NK-92 (cell line): ENCODE data around the gene SIGLEC11.
"Not testable (repeated sequence)": the region's sequence is repeated elsewhere in the genome, so short reads cannot be mapped to it uniquely, and the experiment has no call there.

Source experiments
- DNase-seq: peaks from one replicate; lab custom pipeline; 2025; ENCODE audit not compliant: unreplicated experiment; lab: John Stamatoyannopoulos, UW

The SIGLEC11 gene

DNA sequence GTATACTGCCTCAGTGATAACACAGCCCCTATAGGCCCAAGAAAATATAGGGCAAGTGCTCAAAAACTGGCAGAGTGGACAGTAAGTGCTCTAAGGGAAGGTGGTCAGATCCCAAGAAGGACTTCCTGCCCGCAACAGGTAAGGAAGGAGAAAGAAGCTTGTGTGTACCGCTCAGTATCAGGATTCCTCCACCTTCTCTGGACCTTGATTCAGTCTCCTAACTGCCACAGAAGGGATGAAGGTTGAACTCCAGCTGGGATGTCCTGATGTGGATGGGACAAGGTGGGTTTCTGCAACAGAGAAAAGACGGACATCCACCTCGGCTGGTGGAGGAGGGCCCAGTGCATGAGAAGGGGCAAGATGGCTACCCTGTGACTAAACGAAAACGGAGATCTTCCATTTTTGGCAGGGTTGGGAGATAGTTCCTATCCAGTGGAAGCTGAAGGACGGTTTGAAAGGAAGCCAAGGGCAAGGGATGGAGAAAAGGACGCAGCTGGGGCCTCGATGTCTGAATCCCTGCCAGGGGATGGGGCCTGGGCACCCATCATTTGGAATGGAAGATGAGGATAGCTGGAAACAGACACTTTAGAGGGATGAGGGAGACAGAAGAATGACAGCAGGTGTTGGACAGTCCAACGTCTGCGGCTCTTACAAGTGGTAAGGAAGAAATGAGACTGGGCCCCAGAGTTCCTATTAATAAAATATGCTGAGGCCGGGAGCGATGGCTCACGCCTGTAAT lies 33.3 kb downstream of the SIGLEC11 start:
- DNase-seq = no peak

DNA sequence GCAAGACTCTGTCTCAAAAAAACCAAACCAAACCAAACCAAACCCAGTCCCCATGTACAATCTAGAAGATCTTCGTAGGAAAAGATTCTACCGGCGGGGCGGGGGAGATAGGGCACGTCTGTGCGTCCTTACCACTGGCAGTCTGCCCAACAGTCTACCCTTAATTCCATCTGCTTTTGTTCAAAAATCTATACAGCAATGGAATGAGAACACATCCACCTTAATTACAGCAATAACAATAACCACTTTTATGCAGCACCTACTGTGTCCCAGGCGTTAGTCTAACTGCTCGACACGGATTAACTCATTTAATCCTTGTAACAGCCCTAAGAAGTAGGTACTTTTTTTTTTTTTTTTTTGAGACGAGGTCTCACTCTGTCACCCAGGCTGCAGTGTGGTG lies 34.5 kb downstream of the SIGLEC11 start:
- no peak for DNase-seq

DNA sequence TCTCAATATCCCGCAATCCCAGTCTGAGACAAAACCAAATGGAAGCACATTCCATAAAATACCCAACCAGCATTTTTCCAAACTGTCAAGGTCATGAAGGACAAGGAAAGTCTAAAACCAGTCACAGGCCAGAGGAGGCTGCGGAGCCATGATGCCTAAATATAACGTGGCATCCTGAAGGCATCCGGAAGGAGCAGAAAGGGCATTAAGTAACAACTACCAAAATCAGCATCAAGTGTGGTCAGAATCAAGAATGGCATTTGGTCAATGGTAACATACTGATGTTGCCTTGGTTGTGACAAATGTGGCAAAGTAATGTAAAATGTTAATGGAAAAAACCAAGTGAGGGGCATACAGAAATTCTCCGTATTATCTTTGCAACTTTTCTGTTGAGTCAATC lies 35.5 kb downstream of the SIGLEC11 start:
- DNase-seq = no peak

DNA sequence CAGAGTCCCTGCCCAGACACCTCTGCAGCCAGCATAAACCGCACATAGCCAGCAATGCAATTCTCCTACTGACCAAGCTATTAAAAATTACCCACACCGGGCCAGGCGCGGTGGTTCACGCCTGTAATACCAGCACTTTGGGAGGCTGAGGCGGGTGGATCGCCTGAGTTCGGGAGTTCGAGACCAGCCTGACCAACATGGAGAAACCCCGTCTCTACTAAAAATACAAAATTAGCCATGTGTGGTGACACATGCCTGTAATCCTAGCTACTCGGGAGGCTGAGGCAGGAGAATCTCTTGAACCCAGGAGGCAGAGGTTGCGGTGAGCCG lies 36.1 kb downstream of the SIGLEC11 start:
- not testable (repeated sequence) for DNase-seq

DNA sequence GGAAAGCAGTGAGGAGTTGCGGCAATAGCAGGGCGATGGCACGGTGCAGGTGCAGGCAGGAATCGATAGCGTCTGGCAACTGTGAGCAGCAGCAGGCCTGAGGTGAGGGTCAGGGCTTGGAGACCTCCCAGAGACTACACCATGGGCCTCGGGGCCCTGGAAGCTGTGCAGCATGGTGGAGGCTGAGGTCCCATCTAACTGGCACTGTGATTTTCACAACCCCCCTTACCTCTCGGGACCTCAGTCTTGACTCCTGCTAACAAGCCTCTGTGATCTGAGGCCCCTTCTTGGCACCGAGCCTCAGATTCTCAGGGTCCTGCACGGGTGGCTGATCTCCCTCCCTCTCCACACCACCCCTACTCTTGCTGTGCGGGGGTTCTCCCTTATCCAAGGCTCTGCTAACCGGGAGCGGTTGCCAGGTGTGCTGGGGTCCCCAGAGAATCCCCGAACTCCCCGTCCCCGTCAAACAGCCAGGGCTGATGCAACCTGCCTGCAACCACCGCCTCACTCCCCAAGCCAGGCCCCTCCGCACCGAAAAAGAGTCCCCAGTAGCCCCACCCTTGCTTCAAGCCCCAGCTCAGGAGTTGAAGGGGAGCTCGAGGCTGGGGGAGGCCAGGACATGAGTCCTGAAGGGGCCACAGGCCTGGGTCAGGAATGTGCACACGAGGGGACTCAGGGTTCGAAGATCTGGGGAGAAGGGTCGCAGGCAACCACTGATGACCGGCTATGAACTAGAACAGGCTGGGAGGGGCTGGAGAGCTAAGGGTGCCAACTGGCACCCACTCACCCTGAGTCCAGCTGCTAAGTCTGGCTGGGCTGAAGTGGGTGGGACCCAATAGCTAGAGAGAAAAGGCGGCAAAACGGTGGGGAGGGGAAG lies 36.7 kb downstream of the SIGLEC11 start:
- DNase-seq = no peak

DNA sequence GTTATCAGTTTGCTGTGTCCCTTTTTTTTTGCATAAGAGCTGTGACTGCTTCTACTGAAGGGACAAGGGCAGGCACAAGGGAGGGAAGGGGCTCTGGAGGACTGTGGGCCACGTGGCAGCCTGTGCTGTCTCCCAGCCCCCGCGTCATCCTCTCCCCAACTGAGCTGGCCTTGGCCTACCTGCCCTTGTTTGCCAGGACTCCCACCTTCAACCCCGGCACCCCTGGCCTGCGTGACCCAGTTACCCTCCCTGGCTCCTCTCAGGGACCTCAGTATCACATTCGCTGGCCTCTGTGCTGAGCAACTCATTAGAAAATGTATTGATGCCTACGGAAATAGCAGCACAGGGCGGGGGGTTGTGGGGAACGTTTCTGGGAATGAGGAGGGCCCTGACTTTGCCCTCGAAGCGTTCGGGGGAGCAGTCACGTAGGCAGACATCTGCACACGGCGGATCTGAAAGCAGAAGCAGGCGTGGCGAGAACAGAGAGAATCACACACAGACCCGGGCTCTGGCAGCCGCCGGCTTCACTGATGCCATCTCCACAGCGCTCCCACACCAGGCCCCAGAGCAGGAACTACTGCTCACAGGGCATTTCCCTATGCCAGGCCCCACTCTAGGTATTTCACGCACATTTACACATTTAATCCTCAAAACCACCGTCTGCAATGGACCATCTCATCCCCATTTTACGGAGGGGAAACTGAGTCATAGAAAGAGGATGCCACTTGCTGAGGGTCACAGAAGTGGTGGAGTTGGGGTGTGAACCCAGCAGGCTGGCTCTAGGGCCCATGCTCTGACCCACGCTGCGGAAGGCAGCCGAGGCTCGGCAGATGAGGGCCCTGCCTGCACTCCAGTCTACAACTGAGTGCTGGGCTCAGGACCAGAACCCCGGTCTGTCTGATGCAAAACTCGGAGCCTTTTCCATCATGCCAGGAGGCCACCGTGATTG lies 37.6 kb downstream of the SIGLEC11 start:
- DNase-seq = no peak

DNA sequence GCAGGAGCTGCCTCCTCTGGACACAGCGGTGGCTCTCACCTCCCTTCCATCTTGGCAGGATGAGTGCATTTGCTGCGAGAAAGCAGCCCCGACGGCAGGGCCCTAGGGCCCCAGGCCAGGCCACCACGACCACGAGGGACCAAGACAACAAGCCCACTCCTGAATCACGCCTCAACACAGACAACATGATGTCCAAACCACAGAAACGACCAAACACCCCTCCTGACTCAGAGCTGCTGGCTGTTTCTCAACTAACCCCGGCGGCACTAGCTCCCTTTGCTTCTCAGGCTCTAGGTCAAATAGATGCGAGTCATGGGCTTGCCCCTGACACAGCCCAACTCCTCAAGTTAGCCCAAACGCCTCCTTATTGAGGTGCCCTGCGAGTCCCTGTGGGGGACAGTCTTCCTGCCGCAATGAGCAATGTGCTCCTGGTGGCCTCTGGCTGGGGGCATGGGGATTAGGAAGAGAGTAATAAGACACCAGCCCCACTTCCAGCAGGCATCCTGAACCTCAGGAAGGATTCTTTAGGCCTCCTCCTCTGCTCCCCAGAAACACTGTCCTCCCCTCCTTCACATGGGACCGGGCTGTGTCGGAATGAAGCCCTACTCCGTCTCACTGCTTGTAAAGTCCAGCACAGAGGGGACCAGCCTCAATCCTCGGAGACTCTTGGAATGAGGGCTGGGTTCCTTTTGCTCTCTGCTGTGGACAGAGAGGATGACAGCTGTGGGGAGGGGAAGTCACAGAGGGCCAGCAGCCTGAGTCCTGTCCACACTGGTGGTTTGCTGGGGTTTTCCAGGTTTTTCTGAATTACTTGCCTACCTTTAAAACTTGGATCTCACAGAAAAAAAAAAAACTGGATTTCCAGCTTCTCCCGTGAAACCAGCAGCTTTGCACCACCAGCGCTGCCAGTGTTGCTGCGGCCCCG lies 38.8 kb downstream of the SIGLEC11 start:
- DNase-seq = no peak

DNA sequence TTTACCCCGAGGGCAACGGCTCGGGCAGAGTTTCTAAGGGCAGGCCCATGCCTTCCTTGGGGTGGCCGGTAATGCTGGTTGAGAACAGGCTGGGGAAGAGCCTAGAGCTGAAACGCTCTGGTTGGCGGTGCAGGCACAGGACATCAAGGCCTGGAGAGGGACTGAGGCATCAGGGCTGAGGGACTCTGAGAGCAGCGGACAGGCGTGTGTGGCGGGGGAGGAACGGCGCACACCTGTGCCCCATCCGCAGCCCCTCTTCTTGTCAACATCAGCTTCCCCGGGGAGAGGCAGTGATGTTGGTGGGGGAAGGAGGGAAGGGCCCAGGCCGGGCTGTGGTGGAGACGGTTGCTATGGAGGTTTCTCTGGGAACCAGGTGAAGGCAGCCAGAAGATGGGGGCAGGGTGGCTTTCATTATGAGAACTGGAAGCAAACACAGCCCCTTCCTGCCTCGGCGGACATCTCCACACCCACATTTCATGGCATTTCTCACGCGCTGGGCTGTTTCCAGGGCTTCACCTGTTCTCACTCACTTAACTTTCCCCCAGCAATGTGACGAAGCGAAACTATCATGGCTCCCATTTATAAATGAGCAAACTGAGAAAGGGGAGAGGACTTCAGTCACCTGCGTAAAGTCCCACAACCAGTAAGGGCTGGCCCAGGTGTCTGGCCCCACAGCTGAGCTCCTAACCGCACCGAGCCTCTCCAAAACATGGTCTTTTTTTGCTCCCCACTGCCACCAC lies 40.2 kb downstream of the SIGLEC11 start:
- DNase-seq = no peak

DNA sequence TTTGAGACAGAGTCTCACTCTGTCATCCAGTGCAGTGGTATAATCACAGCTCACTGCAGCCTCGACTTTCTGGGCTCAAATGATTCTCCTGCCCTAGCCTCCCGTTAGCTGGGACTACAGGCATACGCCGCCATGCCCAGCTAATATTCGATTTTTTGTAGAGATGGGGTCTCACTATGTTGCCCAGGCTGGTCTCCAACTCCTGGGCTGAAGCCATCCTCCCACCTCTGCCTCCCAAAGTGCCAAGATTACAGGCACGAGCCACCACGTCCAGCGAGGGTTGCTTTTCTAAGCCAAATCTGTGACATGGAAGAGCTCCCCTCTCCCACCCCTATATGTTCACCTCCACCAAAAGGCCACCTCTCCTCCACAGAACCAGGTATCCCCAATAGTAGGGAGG lies 42.9 kb downstream of the SIGLEC11 start:
- no peak for DNase-seq

DNA sequence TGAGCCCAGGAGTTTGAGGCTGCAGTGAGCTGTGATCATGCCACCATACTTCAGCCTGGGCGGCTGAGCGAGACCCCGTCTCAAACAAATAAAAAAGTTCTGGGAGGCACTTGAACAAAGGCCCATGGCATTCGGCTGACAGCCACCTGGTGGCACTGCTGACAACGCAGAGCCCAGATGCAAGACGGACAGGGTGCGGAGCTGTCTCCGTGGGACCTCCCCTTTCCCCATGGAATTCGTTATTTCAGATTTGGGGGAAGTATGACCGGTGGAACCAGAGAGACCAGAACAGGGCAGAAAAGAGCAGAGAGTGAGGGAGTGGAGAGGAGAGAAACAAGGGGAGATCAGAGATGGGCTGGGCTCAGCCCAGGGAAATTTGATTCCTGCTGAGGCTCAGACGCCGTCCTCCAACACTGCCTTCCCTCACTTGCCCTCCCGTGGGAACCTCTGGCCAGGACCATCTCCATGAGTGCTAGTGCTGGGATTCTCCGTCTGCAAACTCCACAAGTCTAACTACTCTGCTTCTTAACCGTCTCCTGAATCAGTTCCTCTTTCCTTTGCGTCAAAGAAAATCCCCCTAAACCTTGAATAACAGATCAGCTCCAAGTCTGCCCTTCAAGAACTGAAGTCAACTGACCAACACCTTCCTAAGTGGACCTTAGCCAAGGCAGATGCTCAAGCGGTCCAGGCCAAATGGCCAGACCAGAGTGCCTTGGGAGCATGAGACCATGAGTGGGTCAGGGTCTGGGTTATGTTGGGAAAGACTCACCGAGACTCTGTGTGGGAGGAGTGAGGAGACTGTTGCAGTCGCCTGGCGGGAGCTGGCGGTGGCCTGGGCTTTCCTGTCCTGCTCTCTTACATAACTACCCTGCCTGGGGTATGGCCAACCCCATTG lies 43.9 kb downstream of the SIGLEC11 start:
- no peak for DNase-seq

DNA sequence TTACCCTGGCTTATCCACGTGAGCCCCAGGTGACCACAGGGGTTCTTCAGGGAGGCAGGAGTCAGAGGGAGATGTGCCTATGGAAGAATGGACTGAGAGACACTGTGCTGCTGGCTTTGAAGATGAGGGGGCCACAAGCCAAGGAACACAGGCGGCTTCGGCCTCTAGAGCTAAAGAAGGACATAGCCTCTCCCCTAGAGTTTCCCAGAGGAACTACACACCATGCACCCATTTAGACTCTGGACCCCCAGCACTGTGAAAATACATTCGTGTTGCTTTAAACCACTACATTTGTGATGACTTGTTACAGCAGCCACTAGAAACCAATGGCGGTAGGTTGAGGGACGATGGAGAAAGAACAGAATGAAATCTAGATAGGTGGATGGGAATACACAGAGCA lies 45.7 kb downstream of the SIGLEC11 start:
- no peak for DNase-seq

DNA sequence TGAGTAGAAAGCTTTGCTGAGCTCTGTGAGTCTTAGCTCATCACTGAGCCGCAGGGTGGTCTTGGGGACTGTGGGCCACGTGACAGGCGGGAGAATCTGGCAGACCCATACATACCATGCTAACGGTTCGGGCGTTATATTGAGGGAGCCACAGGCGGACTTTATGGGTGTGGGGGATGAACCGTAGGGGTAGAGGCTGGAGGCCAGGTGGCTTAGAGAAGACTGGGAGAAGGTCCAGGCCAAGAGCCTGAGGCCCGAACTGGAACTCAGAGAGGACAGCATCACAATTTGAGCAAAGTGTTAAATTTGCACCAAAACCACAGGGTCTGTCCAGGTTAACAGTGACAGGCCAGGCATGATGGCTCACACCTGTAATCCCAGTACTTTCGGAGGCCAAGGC lies 47.3 kb downstream of the SIGLEC11 start:
- DNase-seq = no peak

DNA sequence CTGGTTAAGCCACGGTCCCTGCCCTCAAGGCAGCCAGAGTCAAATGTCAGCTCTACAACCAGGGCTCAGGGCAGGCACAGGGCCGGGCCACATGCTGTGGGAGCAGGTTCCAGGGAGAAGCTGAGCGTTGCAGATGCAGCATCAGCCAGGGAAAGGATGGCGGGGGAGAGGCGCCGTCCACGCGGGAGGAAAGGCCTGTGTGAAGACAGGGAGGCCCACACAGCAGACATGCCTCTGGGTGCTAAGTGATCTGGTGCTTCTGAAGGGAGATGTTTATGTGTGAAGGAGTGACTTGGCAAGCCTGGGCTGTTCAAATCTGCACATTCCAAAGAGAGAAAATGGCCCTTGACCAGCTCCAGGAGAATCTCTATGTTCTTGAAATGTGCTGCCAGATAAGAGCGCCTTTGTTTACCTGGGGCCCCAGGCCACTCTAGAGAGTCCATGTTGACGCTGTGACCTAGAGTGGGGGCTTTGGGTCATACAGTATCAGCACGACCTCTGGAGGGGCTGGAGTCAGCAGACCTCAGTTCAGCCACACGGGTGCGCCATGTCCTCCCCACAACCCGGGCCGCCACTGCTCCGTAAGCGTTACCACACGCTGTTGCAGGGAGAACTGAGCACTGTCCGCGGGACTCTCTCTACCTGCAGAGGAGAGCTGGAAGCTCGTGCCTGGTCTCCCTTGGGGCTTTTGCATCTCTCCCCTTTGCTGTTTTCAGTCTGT lies 47.8 kb downstream of the SIGLEC11 start:
- DNase-seq = no peak

DNA sequence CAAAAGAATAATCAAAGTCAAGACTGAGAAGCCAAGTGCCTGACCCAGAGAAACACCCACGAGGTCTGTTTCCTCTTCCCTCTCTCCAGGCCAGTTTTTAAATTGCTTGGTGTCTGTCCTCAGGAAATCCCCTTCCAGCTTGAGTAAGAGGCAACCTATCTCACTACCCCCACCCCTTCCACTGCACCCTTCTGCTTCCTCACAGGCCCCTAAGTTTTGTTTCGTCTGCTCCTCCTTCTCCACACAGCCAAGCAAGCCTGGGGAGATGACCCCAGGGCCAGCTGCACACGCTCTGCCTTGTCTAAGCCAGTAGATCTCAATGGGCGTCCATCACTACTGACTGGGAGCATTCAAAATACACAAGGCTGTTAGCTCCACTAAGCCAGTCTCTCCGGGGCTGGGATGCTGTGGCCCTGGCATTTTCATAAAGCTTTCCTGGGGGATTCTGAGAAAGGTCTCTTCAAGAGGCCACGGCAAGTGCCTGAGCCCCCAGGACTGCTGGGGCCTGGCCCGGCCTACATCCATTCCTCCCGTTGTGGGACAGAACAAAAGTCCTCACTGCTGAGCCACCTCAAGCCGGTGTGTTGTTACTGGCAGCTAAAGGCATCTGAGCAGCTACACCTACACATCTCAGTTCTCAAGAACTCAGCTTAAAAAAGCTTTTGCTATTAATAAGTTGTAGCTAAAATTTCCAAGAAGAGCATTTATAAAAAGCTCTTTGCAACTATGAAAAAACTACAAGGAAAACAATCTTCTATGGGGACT lies 49.4 kb downstream of the SIGLEC11 start:
- DNase-seq = no peak

DNA sequence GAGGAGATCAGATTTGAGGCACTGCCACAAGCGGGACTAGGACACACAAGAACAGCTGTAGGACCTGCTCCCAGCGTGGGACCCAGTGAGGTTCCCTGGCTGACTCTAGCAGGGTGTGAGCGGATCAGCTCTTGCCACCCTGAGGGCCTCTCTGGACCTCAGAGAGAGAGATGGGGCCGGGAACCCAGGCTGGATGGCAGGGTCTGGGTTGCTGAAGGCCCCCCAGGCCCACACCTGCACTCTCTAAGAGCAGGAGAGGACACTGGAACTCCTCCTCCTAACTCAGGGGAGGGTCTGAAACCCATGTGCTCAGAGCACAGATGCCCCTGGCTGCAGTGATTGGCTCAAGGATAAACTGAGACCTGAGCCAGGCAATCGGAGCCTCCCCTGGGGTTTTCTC lies 50.8 kb downstream of the SIGLEC11 start:
- no peak for DNase-seq

DNA sequence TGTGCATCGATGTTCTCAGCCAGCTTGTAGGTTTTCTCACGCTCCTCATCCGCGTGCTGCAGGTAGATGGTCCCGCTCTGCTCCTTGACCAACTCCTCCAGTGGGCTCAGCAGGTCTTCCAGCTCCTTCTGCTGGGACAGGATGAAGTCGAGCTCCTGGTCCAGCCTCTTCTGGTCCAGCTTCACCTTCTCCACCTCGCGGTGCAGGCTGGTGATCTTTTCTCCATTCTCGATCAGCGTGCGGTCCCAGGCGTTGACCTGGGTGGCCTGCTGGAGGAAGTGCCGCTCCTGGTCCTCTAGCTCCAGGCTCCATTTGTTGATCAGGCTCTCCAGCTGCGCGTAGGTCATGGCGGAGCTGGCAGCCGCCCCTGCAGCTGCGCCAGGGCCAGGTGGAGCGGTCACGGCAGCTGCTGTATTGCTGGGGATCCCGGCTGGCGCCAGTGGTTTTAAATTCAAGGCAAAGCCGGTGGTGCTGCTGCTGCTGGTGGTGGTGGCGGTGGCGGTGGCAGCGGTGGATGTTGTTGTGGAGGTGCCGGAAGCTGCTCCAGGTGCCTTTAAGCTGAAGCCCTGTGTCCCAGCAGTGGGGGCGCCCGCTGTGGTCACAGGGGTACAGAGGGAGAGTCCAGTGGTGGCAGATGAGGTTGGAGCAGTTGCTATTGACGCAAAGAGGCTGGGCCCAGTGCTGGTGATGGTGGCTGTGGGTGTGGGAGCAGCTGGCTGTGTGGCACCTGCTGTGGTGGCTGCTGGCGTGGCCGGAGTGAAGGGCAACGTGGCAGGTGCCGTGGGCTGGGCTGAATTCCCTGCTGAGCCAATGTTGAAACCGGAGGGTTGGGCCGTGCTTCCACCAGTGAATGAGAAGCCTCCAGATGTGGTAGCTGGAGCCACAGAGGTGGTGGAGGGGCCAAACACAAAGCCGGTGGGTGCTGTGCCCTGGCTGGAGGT lies 52.2 kb downstream of the SIGLEC11 start:
- no peak for DNase-seq
